Endothelial cell of umbilical vein (primary cell): Measurements from ENCODE around the gene PFDN6.

Source experiments
- CTCF ChIP-seq, 2 donors: IDR thresholded peaks; 1 replicate in 1 of 2; 2 replicates in 1 of 2; pipeline ENCODE4 v1.5.1; 2011; ENCODE audit warnings: low read length in 2 of 2, mild to moderate bottlenecking in 2 of 2, moderate library complexity in 2 of 2, control low read depth in 1 of 2, inconsistent platforms in 1 of 2, low read depth in 1 of 2; ENCODE audit not compliant: insufficient read depth in 1 of 2; ENCODE audit errors: extremely low read depth in 1 of 2
- EZH2 ChIP-seq: IDR thresholded peaks from 2 replicates; pipeline ENCODE4 v1.6.1; 2012; ENCODE audit warnings: borderline replicate concordance, low read depth, mild to moderate bottlenecking, moderate library complexity, low read length, inconsistent platforms; ENCODE audit not compliant: severe bottlenecking
- GATA2 ChIP-seq: IDR thresholded peaks from 2 replicates; pipeline ENCODE4 v1.7.0; 2011; ENCODE audit warnings: low read depth, mild to moderate bottlenecking, moderate library complexity, mixed read lengths, low read length; ENCODE audit not compliant: insufficient read length, insufficient read depth
- JUN ChIP-seq: IDR thresholded peaks from 2 replicates; pipeline ENCODE4 v1.6.1; 2011; ENCODE audit warnings: borderline replicate concordance, low read depth; ENCODE audit not compliant: insufficient read length, insufficient read depth
- MAX ChIP-seq: IDR thresholded peaks from 2 replicates; pipeline ENCODE4 v1.6.1; 2011; ENCODE audit not compliant: insufficient read depth, insufficient read length
- MYC ChIP-seq: IDR thresholded peaks from one replicate; pipeline ENCODE4 v1.6.1; 2011; ENCODE audit warnings: mild to moderate bottlenecking, low read depth, low read length
- POLR2A ChIP-seq: IDR thresholded peaks from 2 replicates; pipeline ENCODE4 v1.6.1; 2012; ENCODE audit warnings: low read depth, mild to moderate bottlenecking, control low read depth, low read length
- POLR2AphosphoS5 ChIP-seq: IDR thresholded peaks from 2 replicates; pipeline ENCODE4 v1.6.1; 2012; ENCODE audit warnings: low read depth, mild to moderate bottlenecking, control low read depth, low read length, moderate library complexity; ENCODE audit not compliant: insufficient read depth

- TF ChIP-seq CTCF (IDR thresholded peaks at IDR 0.05; ENCODE audit: extremely low read depth in 1 of 2, insufficient read depth in 1 of 2, low read depth in 1 of 2, low read length in 2 of 2): no peak
- no peak for TF ChIP-seq EZH2
- no peak for TF ChIP-seq MYC
- no peak for TF ChIP-seq POLR2A
- no peak for TF ChIP-seq POLR2AphosphoS5
- TF ChIP-seq JUN: no peak
- no peak for TF ChIP-seq MAX
- TF ChIP-seq GATA2: no peak
Observed at GRCh38 chr6:33241968-33242367, 47.4 kb upstream of the PFDN6 start.
